NCI-H146 treated with DMSO at 0.1 percent for 48 hours (cell line): Measurements from ENCODE around the gene GAST.

ENCODE experiments used
- DNase-seq: peaks from one replicate; lab custom pipeline; 2025; ENCODE audit not compliant: unreplicated experiment; lab: John Stamatoyannopoulos, UW

Gene GAST

DNA sequence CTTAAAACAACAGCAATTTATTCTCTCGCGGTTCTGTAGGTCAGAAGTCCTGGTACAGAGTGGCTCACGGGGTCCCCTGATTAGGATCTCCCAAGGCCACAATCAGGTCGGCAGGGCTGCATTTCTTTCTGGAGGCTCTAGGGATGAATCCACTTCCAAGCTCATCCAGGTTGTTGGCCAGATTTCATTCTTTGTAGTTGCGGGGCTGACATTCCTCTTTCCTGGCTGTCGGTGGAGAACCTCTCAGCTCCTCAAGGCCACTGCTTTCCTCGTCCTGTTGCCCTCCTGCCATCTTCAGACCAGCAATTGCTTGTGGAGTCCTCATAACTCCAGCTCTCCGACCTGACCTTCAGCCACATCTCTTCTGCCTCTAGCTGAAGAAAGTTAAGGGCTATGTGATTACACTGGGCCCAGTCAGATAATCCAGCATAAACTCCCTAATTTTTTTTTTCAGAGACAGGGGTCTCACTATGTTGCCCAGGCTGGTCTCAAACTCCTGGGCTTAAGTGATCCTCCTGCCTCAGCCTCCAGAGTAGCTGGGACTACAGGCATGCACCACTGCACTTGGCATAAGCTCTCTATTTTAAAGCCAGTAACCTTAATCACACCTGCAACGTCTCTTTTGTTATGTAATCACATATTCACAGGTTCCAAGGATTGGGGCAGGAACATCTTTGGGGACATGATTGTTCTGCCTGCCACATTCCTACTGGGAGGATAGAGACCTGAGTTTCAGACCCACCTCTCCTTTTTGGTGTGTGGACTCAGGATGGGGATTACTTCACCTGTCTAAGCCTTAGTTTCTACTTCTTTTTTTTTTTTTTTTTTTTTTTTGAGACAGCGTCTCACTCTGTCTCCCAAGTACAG, 4.1 kb upstream of the GAST start:
- no peak for DNase-seq

DNA sequence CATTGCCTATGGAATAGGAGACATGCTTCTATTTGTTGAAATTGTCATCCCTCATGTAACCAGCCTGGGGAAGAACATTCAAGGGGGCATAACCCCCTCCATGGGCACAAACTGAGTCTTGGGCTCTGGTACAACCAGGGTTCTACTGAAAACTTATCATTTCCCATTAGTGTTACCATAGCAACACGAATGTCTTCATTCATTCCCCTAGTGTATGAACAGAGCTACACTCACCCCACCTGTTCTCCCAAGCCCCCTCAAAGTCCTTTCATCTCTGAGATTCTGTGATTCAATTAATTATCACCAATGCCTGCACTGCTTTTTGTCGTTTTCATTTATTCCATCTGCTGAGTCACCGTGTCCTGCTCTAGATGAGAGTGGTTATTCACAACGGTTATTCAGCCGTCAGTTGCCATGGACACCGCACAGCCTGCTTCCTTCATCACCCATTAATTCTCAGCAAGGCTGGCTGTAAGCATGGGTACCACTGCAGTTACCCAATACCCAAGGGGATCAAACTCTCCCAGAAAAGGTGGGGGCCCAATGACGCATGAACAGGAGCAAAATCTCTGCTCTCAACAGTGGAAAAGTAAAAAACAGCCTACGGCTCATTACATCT, 1.6 kb upstream of the GAST start:
- peak; percentile 40 for DNase-seq

DNA sequence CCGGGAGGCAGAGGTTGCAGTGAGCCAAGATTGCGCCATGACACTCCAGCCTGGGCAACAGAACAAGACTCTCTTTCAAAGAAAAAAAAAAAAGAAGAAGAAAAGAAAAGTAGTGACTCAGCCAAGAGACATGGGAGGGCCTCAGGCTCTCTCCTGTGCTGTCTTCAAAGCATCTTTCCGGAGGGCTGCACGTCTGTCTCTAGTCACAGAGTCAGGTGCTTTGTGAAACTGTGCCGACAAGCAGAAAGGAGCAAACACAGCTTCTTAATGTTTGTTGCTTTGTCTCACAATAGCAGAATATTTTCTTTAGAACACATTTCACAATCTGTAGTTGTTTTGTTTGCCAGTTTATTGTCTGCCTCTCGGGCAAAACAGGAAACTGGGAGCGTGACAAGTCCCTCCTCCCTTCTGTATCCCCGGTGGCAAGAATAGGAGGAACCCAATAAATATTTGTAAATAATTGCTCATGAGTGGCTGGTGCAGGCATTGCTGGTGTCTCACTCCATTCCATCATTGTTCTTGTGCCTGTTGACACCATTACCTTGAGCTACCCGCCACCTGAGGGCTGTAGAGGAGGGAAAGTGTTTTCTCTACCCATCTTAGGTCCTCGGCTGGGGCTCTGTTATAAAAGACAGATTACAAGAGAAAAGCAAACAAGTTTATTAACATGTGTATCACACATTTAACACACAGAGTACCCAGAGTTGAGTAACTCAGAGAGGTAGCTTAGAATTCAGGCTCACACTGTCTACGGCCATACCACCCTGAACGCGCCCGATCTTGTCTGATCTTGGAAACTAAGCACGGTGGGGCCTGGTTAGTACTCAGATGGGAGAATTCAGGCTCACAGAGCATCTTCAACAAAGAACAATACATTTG, 5.5 kb downstream of the GAST start:
- DNase-seq, result no peak

DNA sequence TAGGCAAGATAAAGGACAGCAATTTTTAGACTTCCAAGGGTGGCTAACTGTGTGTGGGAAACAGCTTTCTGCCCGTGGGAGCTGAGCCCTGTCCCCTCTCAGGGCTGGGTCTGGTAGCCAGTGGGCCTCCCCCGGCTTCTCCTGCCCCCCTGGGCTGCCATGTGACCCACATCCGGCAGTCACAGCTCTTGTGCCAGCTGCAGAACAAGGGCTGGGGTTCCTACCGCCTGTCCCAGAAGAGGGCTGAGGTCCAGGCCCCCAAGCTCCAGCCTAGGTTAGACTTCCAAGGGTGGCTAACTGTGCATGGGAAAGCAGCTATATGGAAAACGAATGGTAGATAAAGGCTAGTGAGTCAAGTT, 6.1 kb downstream of the GAST start:
- no peak for DNase-seq

DNA sequence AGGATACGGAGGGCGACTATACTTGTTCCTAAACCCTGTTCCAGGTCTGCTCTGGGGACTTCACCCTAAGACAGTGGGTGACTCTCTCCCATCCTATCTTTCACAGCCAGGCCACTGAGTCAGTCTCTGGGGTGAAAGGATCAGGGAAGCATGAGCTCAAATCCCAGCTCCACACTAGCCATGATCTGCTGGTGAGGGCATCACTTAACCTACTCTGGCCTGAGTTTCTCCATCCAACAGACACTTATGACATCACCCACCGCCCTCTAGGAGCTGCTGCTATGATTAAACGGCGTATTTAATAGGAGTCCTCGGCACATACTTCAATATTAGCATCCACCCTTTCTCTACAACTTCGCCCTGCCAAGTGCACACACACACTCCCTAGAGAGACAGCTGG, 10.1 kb downstream of the GAST start:
- no peak for DNase-seq

DNA sequence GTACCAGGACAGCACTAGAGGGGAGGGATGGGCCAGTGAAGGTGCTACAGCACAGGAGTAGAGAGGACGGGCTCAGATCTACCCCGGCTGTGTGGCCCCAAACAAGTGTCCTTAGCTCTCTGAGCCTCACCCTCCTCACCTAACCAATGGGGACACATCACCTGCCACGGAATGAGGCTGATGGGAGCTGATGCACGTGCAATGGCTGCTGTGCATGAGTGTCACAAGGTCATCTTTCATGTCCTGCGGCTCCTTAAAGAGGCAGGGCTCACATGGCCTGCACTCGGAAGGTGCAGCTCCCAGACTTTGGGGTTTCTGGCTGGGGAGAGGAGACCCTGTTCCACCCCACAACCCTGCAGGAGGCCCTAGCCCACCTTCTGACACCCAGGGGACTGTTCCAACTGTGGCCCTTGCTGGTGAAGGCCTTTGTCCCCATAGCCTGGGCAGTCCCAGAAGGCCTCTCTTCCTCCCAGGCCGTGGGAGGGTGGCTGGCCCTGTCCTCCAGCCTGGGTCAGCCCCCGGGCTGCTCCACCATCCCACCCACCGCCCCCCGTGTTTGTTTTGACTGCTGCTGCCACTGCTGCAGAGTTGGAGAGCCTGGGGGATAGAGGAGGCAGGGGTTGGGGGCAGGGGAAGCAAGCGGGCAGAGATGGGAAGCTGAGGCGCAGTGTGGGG, 11.8 kb downstream of the GAST start:
- no peak for DNase-seq

DNA sequence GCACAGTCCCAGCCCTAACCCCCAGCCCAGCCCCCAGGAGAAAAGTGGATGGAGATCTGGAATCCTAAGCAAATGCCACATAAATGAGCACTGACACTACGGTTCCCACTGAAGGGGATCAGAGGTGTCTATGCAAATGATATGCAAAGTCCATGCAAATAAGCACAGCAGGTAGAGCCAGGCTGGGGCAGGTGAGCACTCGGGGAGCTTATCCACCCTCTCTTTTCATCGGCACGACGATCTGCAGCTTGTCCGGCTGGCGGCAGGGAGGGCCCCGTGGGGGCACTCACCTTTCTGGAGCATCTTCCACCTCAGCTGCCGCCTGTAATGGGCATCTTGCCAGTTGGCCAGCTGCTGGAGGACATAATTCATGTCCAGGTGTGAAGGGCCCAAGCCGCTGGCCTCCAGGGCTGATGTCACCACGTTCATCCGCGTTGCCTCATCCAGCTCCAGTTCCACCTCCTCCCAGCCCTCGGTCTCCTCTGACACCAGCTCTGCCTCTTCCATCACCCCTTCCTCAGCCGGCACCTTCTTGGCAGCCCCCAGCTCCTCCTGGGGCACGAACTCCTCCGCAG, 12.4 kb downstream of the GAST start:
- DNase-seq, result peak; percentile 72

DNA sequence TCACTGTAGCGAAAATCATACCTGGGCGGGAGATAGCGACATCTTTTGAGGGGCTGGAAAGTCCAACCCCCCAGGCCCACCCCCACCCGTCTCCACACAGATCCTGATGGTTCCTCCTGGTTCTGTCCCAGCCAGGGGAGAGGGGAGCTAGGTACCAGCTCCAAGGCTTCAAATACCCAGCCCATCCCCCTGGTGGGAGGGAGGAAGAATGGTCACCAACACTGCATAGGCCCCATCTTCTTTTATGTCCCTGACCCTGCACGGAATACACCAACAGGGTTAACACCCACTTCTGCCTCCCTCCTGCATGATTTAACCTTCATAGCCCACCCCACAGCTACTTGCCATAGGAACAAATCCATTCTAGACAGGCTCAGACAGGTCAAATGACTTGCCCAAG, 13.0 kb downstream of the GAST start:
- DNase-seq, result no peak

DNA sequence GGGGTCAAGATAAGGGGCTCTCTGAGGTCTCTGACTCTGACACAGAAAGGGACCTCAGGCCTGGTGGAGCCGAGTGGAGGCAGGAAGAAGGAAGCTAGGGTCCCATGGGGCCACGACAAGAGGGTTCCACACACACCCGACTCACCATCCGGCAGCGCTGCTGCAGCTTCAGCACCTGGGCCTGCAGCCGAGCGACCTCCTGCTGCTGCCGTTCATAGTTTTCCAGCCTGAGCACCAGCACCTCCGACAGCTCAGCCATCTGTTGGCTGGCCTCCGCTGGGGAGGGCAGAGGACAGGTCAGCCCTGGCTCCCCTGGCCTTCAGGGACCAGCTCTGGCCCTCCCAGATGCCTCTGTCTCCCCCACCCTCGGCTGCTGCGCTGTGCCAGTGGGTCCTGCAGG, 15.9 kb downstream of the GAST start:
- no peak for DNase-seq

DNA sequence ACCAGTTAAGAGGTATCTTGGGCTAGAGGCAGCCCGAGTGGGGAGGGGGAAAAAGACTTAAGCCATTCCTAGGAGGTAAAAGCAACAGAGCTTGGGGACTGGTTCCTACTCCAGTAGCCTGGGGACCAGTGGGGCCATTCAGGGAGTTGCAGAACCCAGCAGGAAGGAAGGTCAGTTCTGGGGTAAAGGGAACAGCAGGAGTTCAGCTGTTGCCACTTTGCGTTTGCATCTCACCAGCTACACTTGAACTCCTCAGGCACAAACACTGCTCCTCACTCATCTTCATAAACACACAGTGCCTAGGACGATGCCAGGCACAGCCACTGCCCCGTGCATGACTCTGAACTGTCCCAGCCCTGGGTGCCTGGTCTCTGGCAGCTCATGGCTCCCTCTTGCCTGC, 18.3 kb downstream of the GAST start:
- DNase-seq, result no peak

DNA sequence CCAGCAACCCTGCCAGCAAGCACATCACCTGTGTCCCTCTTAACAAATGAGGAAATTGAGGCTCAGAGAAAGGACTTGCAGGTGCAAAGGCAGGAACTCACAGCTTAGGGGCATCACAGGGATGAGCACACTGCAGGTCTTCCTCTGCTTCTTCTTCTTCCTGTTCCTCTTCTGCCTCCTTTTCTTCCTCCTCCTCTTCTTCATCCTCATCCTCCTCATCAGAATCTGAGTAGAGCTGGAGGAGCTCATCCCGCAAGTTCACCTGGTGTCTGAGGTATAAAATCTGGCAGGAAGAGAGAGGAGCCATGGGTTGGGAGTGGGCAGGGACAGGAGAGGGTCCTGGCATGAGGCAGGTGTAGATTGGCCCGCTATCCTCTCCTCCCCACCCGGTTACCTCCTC, 19.7 kb downstream of the GAST start:
- no peak for DNase-seq

DNA sequence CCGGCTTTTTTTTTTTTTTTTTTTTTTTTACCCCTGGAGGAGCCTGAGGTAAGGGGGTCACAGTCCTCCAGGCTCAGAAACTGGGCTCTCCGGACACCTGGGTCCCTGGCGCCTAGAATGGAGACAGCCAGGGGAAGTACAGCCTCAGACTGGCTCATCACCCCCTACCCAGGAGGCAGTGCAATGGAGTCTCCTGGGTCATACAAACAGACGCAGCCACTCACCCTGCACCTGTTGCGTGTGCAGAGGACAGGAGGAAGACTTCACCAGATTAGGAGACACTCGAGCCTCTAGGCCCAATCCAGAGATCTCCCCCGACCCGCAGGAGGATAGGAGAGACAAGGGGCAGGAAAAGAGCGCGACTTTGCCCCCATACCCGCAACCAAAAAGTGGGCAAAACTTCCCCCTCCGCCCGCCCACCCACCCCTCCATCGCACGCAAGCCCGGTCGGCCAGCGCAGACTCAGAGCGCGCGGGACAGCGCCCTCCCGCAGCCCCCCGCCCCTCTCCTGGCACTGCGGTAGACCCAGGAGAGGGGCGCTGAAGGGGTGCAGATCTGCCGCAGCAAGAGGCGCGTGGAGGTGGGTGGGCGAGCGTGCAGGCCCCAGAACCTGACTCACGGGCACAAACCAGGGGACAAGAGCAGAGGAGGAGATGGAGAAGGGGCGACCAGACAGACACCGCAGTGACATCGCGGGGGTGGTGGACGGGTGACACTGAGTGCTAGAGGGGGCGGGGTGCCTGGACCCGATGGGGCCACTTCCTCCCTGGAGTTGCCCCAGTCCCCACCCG, 21.4 kb downstream of the GAST start:
- no peak for DNase-seq

DNA sequence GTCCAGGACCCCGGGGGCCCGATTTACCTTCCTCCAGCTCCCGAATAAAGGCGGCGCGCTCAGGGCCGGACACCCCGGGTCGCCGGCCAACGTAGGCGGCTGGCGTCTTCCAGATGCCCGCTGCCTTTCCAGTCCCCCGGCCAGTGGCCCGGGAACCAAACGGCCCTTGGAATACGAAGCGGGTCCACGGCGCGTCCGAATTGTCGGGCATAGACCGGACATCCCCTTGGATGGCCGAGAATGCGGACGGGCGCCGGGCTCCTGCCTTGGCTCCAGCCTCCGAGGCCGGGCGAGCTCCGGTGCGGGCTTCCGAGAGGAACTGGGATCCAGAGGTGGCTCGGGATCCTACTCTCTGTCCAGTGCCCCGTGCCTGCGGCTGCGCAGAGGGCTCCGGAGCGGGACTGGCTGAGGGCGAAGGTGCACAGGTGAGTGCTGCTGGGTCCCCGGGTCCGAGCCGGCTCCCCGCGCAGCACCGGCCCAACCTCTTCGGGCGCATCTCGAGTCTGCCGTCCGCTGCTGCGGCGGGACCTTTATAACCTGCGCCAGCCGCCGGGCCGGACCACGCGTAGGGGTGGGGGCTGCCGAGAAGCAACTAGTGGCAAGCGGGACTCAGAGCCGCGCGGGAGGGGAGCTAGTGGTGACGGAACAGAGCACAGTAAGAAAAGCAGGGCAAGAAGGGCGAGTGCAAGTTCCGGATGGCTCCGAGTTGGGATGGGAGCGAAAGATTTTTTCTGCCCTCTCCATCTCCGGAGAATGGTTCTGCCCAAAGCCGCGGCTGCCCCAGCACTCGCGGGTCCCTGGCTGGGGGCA, 22.2 kb downstream of the GAST start, which contains the start of gene HAP1:
Gene HAP1, minus strand, starts transcription at position 505 of the 810 bp plus-strand sequence. Its CDS starts 9 bp downstream, at position 496.
- peak; percentile 18 for DNase-seq

DNA sequence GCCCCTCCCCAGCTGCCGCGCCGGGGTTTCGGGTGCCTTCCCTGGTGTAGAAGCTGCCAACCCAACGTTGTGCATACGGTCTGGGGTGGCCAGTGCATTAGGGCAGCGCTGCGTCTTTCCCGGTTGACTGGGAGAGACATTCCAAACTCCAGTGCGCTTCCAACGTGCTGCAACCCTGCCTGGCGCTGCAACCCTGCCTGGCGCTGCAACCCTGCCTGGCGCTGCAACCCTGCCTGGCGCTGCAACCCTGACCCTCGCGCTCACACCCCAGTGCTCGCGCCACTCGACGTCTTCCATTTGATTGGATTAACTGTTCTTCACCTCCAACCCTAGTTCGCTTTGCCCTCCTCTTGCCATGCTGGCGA, 22.8 kb downstream of the GAST start:
- DNase-seq, result no peak

DNA sequence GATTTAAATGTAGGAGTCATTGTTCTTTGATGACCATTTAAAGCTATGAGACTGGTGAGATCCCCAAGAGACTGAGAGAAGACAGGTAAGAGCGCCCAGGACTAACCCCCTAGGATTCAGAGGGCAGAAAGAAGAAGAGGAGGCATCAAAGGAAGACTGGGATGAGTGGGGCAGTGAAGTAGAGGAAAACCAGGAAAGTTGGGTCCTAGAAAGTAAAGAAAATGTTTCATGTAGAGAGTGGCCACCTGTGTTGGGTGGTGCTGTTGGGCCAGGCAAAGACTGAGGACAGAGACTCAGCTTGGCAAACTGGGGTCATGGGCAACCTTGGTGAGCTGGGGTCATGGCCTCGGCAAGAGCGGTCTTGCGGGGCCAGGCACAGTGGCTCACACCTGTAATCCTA, 23.6 kb downstream of the GAST start:
- DNase-seq, result no peak

DNA sequence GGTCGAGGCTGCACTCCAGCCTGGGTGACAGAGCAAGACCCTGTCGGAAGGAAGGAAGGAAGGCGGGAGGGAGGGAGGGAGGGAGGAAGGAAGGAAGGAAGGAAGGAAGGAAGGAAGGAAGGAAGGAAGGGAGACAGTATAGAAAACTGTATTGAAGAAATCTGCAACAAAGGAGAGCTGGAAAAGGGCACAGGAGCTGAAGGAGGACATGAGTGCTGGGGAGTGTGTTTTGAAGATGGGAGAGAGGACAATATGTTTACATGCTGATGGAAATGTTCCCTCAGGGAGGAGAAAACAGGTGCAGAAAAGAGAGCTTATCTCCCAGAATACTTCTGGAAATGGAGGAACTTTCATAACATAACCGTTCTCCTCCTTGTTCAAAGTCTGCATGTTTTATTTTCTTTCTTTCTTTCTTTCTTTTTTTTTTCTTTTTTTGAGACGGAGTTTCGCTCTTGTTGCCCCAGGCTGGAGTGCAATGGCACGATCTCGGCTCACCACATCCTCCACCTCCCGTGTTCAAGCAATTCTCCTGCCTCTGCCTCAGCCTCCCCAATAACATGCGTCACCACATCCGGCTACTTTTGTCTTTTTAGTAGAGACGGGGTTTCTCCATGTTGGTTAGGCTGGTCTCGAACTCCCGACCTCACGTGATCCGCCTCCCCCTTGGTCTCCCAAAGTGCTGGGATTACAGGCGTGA, 25.0 kb downstream of the GAST start:
- no peak for DNase-seq

DNA sequence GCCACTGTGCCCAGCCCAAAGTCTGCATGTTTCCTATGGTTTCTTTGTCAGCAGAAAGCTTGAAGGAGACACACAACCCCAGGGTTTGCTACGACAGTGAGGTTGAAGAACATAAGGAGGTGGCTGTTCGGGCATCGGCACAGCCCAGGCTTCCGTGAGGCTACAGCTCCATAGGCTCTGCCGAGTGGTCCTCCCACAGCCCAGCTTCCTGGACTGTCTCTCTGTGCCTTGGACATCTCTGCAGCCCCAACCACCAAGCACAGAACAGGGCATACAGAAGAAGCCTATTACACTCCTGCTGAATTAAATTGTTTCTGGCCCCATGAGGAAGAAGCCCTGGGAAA, 25.5 kb downstream of the GAST start:
- DNase-seq, result no peak

DNA sequence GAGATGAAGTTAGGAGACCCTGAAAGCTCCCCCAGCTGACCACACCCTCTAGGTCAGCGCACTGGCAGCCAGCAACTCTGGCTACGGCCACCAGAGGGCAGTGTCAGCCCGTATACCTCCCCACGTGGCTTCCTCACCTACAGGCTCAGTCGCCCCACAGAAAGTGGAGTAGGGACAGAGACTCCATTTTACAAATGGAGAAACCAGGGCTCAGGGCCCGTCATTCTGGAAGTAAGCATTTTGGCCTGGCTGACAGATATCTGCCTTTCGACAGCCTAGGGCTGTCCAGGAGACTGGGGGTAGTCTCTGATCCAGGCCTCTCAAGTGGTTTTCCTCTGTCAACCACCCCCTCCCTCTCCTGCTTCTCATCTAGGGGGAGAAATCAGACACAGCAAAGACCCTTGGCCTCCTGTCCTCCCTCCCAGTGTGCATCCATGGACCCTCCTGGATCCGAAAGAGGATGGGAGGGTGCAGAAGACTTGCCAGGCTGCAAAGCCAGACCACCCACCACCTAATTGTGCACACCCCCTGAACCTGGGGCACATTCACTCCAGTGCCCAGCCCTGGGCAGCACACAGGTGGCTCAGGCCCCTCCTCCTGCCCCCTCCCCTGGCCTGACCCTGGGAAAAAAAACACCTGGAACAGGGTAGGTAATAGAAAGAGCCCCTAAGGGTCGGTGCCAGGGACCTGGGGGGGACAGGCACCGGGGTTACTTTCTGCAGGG, 26.1 kb downstream of the GAST start:
- DNase-seq, result peak; percentile 54
